ENCODE measurements around the gene CDK9.
A peak's percentile ranks its signal among the peaks of the same experiment; 100 is the strongest.
"Not testable (repeated sequence)": the region's sequence is repeated elsewhere in the genome, so short reads cannot be mapped to it uniquely, and the experiment has no call there.

CDK9 gene

GRCh38 chr9:127825319-127826051 lies 39.7 kb downstream of the CDK9 start:
- no peak for DNase-seq (ENCODE audit: low read depth)

- no peak for DNase-seq (ENCODE audit: low read depth)
Observed at GRCh38 chr9:127826253-127826913, 40.5 kb downstream of the CDK9 start.

GRCh38 chr9:127828262-127829031 lies 42.6 kb downstream of the CDK9 start:
- no peak for DNase-seq (ENCODE audit: low read depth)

- no peak for DNase-seq (ENCODE audit: low read depth)
Observed at GRCh38 chr9:127829205-127829906, 43.5 kb downstream of the CDK9 start.

GRCh38 chr9:127832248-127832647 lies 46.4 kb downstream of the CDK9 start:
- no peak for DNase-seq (ENCODE audit: low read depth)

GRCh38 chr9:127833555-127833954 lies 47.7 kb downstream of the CDK9 start:
- DNase-seq (ENCODE audit: low read depth): no peak

GRCh38 chr9:127835991-127836516 lies 50.2 kb downstream of the CDK9 start:
- peak; percentile 65 for DNase-seq (ENCODE audit: low read depth)

- DNase-seq (ENCODE audit: low read depth): not testable (repeated sequence)
Observed at GRCh38 chr9:127836561-127836960, 50.7 kb downstream of the CDK9 start.

GRCh38 chr9:127837346-127837745 lies 51.5 kb downstream of the CDK9 start:
- DNase-seq (ENCODE audit: low read depth): no peak

GRCh38 chr9:127838375-127839078 lies 52.7 kb downstream of the CDK9 start:
- DNase-seq (ENCODE audit: low read depth): peak; percentile 94

Data from GM04503 (cell line).